ENCODE measurements around the gene SPRTN.

Gene SPRTN

GRCh38 chr1:231362325-231362724 lies 24.2 kb downstream of the SPRTN start:
- Histone ChIP-seq H3K4me1 (peaks cover 18% of the 10 kb centered on the region), H3K9me3 (no peaks in the 10 kb centered on the region), H3K36me3 (no peaks in the 10 kb centered on the region; the same call in 1 of the 2 replicates), H3K4me3 (ENCODE audit: low read depth, low read length) (no peak overlapping the region), H3K27me3 (no peaks in the 10 kb centered on the region)
- TF ChIP-seq CTCF (IDR thresholded peaks at IDR 0.05; ENCODE audit: low read depth, low read length) = no peak
- no peak for DNase-seq

GRCh38 chr1:231363624-231364023 lies 25.5 kb downstream of the SPRTN start:
- Histone ChIP-seq H3K4me1 (peaks cover 14% of the 10 kb centered on the region), H3K9me3 (no peaks in the 10 kb centered on the region), H3K4me3 (ENCODE audit: low read depth, low read length) (no peak overlapping the region), H3K27me3 (no peaks in the 10 kb centered on the region), H3K36me3 (no peaks in the 10 kb centered on the region; the same call in 1 of the 2 replicates)
- no peak for DNase-seq
- no peak for TF ChIP-seq CTCF (IDR thresholded peaks at IDR 0.05; ENCODE audit: low read depth, low read length)

- Histone ChIP-seq H3K36me3 (no peaks in the 10 kb centered on the region; the same call in 1 of the 2 replicates), H3K27me3 (no peaks in the 10 kb centered on the region), H3K9me3 (no peaks in the 10 kb centered on the region), H3K4me1 (peaks cover 14% of the 10 kb centered on the region), H3K4me3 (ENCODE audit: low read depth, low read length) (no peak overlapping the region)
- peak; percentile 48 for DNase-seq
- no peak for TF ChIP-seq CTCF (IDR thresholded peaks at IDR 0.05; ENCODE audit: low read depth, low read length)
These were observed 26.1 kb downstream of the SPRTN start for GRCh38 chr1:231364192-231364591.

GRCh38 chr1:231369282-231369681 lies 31.2 kb downstream of the SPRTN start:
- Histone ChIP-seq H3K4me3 (ENCODE audit: low read depth, low read length) (no peak overlapping the region), H3K36me3 (peaks cover 6% of the 10 kb centered on the region), H3K27me3 (no peaks in the 10 kb centered on the region), H3K9me3 (no peaks in the 10 kb centered on the region), H3K4me1 (peaks cover 4% of the 10 kb centered on the region)
- TF ChIP-seq CTCF (IDR thresholded peaks at IDR 0.05; ENCODE audit: low read depth, low read length) = peak; percentile 37; the same call in 1 of the 2 replicates
- DNase-seq = no peak

- Histone ChIP-seq H3K4me1 (no peaks in the 10 kb centered on the region), H3K36me3 (peaks cover 6% of the 10 kb centered on the region; the same call in 1 of the 2 replicates)
- no peak for TF ChIP-seq CTCF (IDR thresholded peaks at IDR 0.05; ENCODE audit: low read depth, low read length)
These were observed 34.4 kb downstream of the SPRTN start for GRCh38 chr1:231372501-231372900.

GRCh38 chr1:231374394-231374793 lies 36.3 kb downstream of the SPRTN start:
- H3K36me3 ChIP-seq = peaks cover 6% of the 10 kb centered on the region; the same call in 1 of the 2 replicates
- H3K4me1 ChIP-seq = no peaks in the 10 kb centered on the region
- no peaks in the 10 kb centered on the region for H3K9me3 ChIP-seq
- no peak for TF ChIP-seq CTCF (IDR thresholded peaks at IDR 0.05; ENCODE audit: low read depth, low read length)
- DNase-seq = no peak
- no peak overlapping the region for H3K4me3 ChIP-seq (ENCODE audit: low read depth, low read length)
- no peaks in the 10 kb centered on the region for H3K27me3 ChIP-seq

More at GRCh38 chr1:231372501-231372900, 34.4 kb downstream of the SPRTN start:
- no peak for DNase-seq
- Histone ChIP-seq H3K27me3 (no peaks in the 10 kb centered on the region), H3K9me3 (no peaks in the 10 kb centered on the region), H3K4me3 (ENCODE audit: low read depth, low read length) (no peak overlapping the region)
